NT2/D1 (cell line): Measurements from ENCODE around the gene TNMD.

Source experiments
- SUZ12 ChIP-seq: IDR thresholded peaks from 2 replicates; pipeline ENCODE4 v1.6.1; 2011; ENCODE audit not compliant: insufficient read length, insufficient read depth; ENCODE audit errors: extremely low read depth
- YY1 ChIP-seq: IDR thresholded peaks from 2 replicates; pipeline ENCODE4 v1.6.1; 2011; ENCODE audit not compliant: insufficient read length, insufficient read depth
- ZNF274 ChIP-seq: IDR thresholded peaks from 2 replicates; pipeline ENCODE4 v1.6.1; 2011; ENCODE audit warnings: mild to moderate bottlenecking, low read depth, low read length

- TF ChIP-seq YY1 (no peak), ZNF274 (no peak), SUZ12 (no peak)
These were observed 38.3 kb downstream of the TNMD start for GRCh38 chrX:100623001-100623400.
